SK-N-SH (cell line): Measurements from ENCODE around the gene POC1B. TPM values are rescaled to one million over a fixed set of nuclear protein-coding genes. Genes with fewer than 3 reads are reported as not detected.

ENCODE experiments used
- CTCF ChIA-PET: fragments of 300-600, 350-600 bp; formaldehyde crosslinking; extraction: SDS; loops from one replicate; lab custom pipeline; 2021; lab: Yijun Ruan, JAX
- POLR2A ChIA-PET: fragments of 350-600 bp; sonication (Branson Sonifier 250); formaldehyde crosslinking; extraction: SDS; loops from one replicate; lab custom pipeline; 2020; ENCODE audit warnings: antibody characterized with exemption, inconsistent platforms; lab: Yijun Ruan, JAX
- DNase-seq: peaks from one replicate; pipeline ENCODE4 v3.0.0; 2012
- H2AFZ ChIP-seq: fragments of 200-600 bp; sonication (generic); 2 replicates; pipeline ENCODE4 v1.8.1; 2016; ENCODE audit warnings: antibody characterized with exemption, mild to moderate bottlenecking, low read depth
- H3F3A ChIP-seq: fragments of 200-600 bp; sonication (generic); replicated peaks from 2 replicates; pipeline ENCODE3; 2016; ENCODE audit warnings: antibody characterized with exemption, mild to moderate bottlenecking; ENCODE audit not compliant: insufficient read depth
- H3K27ac ChIP-seq, 2 experiments: fragments of 200-500 bp in 1 of 2; fragments of 200-600 bp in 1 of 2; sonication (Bioruptor generic) in 1 of 2; sonication (generic), shearing (Covaris generic) in 1 of 2; 2 replicates each; pipeline versions ENCODE4 v1.5.1 to v1.6.1; 2014 to 2016; ENCODE audit warnings: low read depth in 2 of 2, inconsistent platforms in 1 of 2, low read length in 1 of 2, mild to moderate bottlenecking in 1 of 2, mixed read lengths in 1 of 2
- H3K27me3 ChIP-seq: fragments of 200-600 bp; sonication (generic), shearing (Covaris generic); 2 replicates; pipeline ENCODE4 v1.6.1; 2016; ENCODE audit warnings: mixed run types; ENCODE audit not compliant: insufficient read depth
- H3K36me3 ChIP-seq, 2 experiments: fragments of 200-500 bp in 1 of 2; fragments of 200-600 bp in 1 of 2; sonication (Bioruptor generic) in 1 of 2; sonication (generic) in 1 of 2; replicated peaks in 1 of 2; 2 replicates each; pipeline versions ENCODE3 to v1.5.1; 2014 to 2016; ENCODE audit warnings: low read length in 1 of 2, mild to moderate bottlenecking in 1 of 2; ENCODE audit not compliant: insufficient read depth in 2 of 2, control insufficient read depth in 1 of 2
- H3K4me1 ChIP-seq, 2 experiments: fragments of 200-500 bp in 1 of 2; fragments of 200-600 bp in 1 of 2; sonication (Bioruptor generic) in 1 of 2; sonication (generic), shearing (Covaris generic) in 1 of 2; 2 replicates each; pipeline versions ENCODE4 v1.5.1 to v1.6.1; 2014 to 2016; ENCODE audit warnings: low read depth in 1 of 2, low read length in 1 of 2, mixed run types in 1 of 2; ENCODE audit not compliant: insufficient read depth in 2 of 2, control insufficient read depth in 1 of 2
- H3K4me2 ChIP-seq: fragments of 200-600 bp; sonication (generic), shearing (Covaris generic); 2 replicates; pipeline ENCODE4 v1.6.1; 2017; ENCODE audit warnings: mixed run types
- H3K4me3 ChIP-seq, 2 experiments: fragments of 200-500 bp in 1 of 2; fragments of 200-600 bp in 1 of 2; sonication (Bioruptor generic) in 1 of 2; sonication (generic), shearing (Covaris generic) in 1 of 2; 2 replicates each; pipeline versions ENCODE4 v1.5.1 to v1.8.1; 2014 to 2016; ENCODE audit warnings: low read depth in 2 of 2, inconsistent platforms in 1 of 2, low read length in 1 of 2, mild to moderate bottlenecking in 1 of 2, mixed read lengths in 1 of 2, moderate library complexity in 1 of 2
- H3K79me2 ChIP-seq: fragments of 200-600 bp; sonication (generic); 2 replicates; pipeline ENCODE4 v1.8.1; 2017; ENCODE audit warnings: mild to moderate bottlenecking; ENCODE audit not compliant: insufficient read depth
- H3K9ac ChIP-seq: fragments of 200-600 bp; sonication (generic); 2 replicates; pipeline ENCODE4 v1.6.1; 2017; ENCODE audit warnings: mixed run types
- H3K9me2 ChIP-seq: fragments of 200-600 bp; sonication (generic); 2 replicates; pipeline ENCODE4 v1.6.1; 2017; ENCODE audit warnings: mixed run types
- H3K9me3 ChIP-seq: fragments of 200-600 bp; sonication (generic); 2 replicates; pipeline ENCODE4 v1.6.1; 2017; ENCODE audit warnings: mixed run types, mild to moderate bottlenecking, moderate library complexity
- H4K20me1 ChIP-seq: fragments of 200-600 bp; sonication (generic); 2 replicates; pipeline ENCODE4 v1.6.1; 2017; ENCODE audit warnings: mild to moderate bottlenecking, mixed run types; ENCODE audit not compliant: insufficient read depth
- CHD2 ChIP-seq: fragments of 150-350 bp; IDR thresholded peaks from 2 replicates; pipeline ENCODE4 v1.6.1; 2018; ENCODE audit warnings: low read length; ENCODE audit not compliant: partially characterized antibody
- IRF3 ChIP-seq: fragments of 150-350 bp; IDR thresholded peaks from 2 replicates; pipeline ENCODE4 v1.6.1; 2016; ENCODE audit warnings: mild to moderate bottlenecking, low read depth, low read length
- JUND ChIP-seq: IDR thresholded peaks from 2 replicates; pipeline ENCODE4 v1.4.0; 2012
- MAX ChIP-seq: IDR thresholded peaks from 2 replicates; pipeline ENCODE4 v1.4.0; 2012; ENCODE audit warnings: low read depth
- MEF2A ChIP-seq: IDR thresholded peaks from 2 replicates; pipeline ENCODE4 v1.4.0; 2012; ENCODE audit warnings: low read depth, borderline replicate concordance
- RCOR1 ChIP-seq: fragments of 150-350 bp; IDR thresholded peaks from 2 replicates; pipeline ENCODE4 v1.6.1; 2017; ENCODE audit warnings: antibody characterized with exemption, low read length
- RXRA ChIP-seq: IDR thresholded peaks from 2 replicates; pipeline ENCODE4 v1.4.0; 2012; ENCODE audit warnings: low read depth, mild to moderate bottlenecking, borderline replicate concordance
- SIN3A ChIP-seq: IDR thresholded peaks from 2 replicates; pipeline ENCODE4 v1.6.1; 2012; ENCODE audit warnings: low read depth, mild to moderate bottlenecking, low read length, moderate library complexity, borderline replicate concordance
- TCF12 ChIP-seq: IDR thresholded peaks from 2 replicates; pipeline ENCODE4 v1.4.0; 2012
- USF2 ChIP-seq: fragments of 150-350 bp; IDR thresholded peaks from 2 replicates; pipeline ENCODE4 v1.6.1; 2017; ENCODE audit warnings: antibody characterized with exemption, low read length, low read depth, borderline replicate concordance
- ZBTB33 ChIP-seq: IDR thresholded peaks from 2 replicates; pipeline ENCODE4 v1.4.0; 2012; ENCODE audit warnings: low read depth, borderline replicate concordance
- polyA plus RNA-seq, 3 experiments: library from polyadenylated mRNA; depleted of rRNA; stranded (reverse); fragments of >200 nt; gene quantifications; 2 replicates each; pipeline ENCODE4 v1.2.3, GENCODE V29; 2012

POC1B gene
- polyA plus RNA-seq, 1 of the 3 experiments (the other 2 are of a cell fraction) = 4.0 TPM

- CTCF ChIA-PET = interaction anchor here (0.5 to 1.1 kb wide), 4 partner anchors 23 to 1378 kb away, joined by 3 read pairs; no protein-coding TSS in a partner anchor
- no peak overlapping the region for H3K27ac ChIP-seq
- POLR2A ChIA-PET = no interaction called here
Observed at GRCh38 chr12:89566615-89567014, 40.8 kb upstream of the POC1B start.

More at GRCh38 chr12:89566615-89567014, 40.8 kb upstream of the POC1B start:
- no peaks in the 10 kb centered on the region for H3K79me2 ChIP-seq
- H3K4me1 ChIP-seq = no peaks in the 10 kb centered on the region
- no peak for DNase-seq
- H3K4me2 ChIP-seq = no peak overlapping the region
- H3K27me3 ChIP-seq = no peaks in the 10 kb centered on the region
- no peak overlapping the region for H3K9ac ChIP-seq
- H3K36me3 ChIP-seq = no peaks in the 10 kb centered on the region
- no peaks in the 10 kb centered on the region for H3K9me2 ChIP-seq
- TF ChIP-seq IRF3 = no peak
- TF ChIP-seq MAX = no peak
- TF ChIP-seq CHD2 = no peak
- no peak for TF ChIP-seq RXRA
- no peak for TF ChIP-seq ZBTB33
- TF ChIP-seq JUND = no peak
- TF ChIP-seq MEF2A = no peak
- no peak for TF ChIP-seq SIN3A
- no peak for TF ChIP-seq USF2
- no peak for TF ChIP-seq RCOR1
- no peak for TF ChIP-seq TCF12
- TF ChIP-seq, all 33 proteins: peak for 0
- Histone ChIP-seq H3K4me3 (no peak overlapping the region), H2AFZ (no peak overlapping the region), H3K9me3 (no peaks in the 10 kb centered on the region), H3F3A (no peaks in the 10 kb centered on the region), H4K20me1 (no peaks in the 10 kb centered on the region)
